Stimulated activated CD8-positive, alpha-beta memory T cell treated with anti-CD3 and anti-CD28 coated beads, Interleukin-2, amount 100 ng/mL, for 48 hours (primary cell): ENCODE measurements around the gene REC8.
A peak's percentile ranks its signal among the peaks of the same experiment; 100 is the strongest.
"Not testable (repeated sequence)": the region's sequence is repeated elsewhere in the genome, so short reads cannot be mapped to it uniquely, and the experiment has no call there.

Experiments used
- DNase-seq, 2 donors: peaks; one replicate each; pipeline ENCODE4 v3.0.0-alpha.2; 2020; ENCODE audit warnings: low read depth in 2 of 2

REC8 gene

GRCh38 chr14:24203249-24203886, 31.5 kb downstream of the REC8 start:
- DNase-seq: not testable (repeated sequence)

- no peak for DNase-seq
Measured at GRCh38 chr14:24204163-24205146, 32.6 kb downstream of the REC8 start.

GRCh38 chr14:24206260-24207103, 34.6 kb downstream of the REC8 start:
- no peak for DNase-seq

GRCh38 chr14:24207104-24207551, 35.2 kb downstream of the REC8 start:
- DNase-seq: no peak

- DNase-seq: no peak
Measured at GRCh38 chr14:24207625-24208024, 35.7 kb downstream of the REC8 start.

GRCh38 chr14:24211311-24211710, 39.4 kb downstream of the REC8 start:
- no peak for DNase-seq

- DNase-seq: peak; percentile 95 to 98
Measured at GRCh38 chr14:24212924-24213865, 41.3 kb downstream of the REC8 start, which contains the start of gene CHMP4A. Gene CHMP4A, minus strand, starts transcription at chr14:24213488. Its CDS starts 49 bp downstream, at chr14:24213439.

- no peak for DNase-seq
Measured at GRCh38 chr14:24213866-24214662, 42.2 kb downstream of the REC8 start.

GRCh38 chr14:24215495-24216344, 43.8 kb downstream of the REC8 start, which contains the start of gene MDP1:
Gene MDP1, minus strand, starts transcription at chr14:24216066. Its CDS starts 111 bp downstream, at chr14:24215955.
- peak; percentile 62 to 74 for DNase-seq

GRCh38 chr14:24216345-24216699, 44.4 kb downstream of the REC8 start:
- no peak for DNase-seq

- not testable (repeated sequence) for DNase-seq
Measured at GRCh38 chr14:24216876-24217275, 45.0 kb downstream of the REC8 start.

GRCh38 chr14:24219080-24219479, 47.2 kb downstream of the REC8 start:
- no peak for DNase-seq

- DNase-seq: no peak
Measured at GRCh38 chr14:24219521-24219920, 47.6 kb downstream of the REC8 start.

- not testable (repeated sequence) for DNase-seq
Measured at GRCh38 chr14:24222987-24223386, 51.1 kb downstream of the REC8 start.

- DNase-seq: no peak
Measured at GRCh38 chr14:24224618-24225071, 52.8 kb downstream of the REC8 start.

- DNase-seq: no peak
Measured at GRCh38 chr14:24226473-24226872, 54.6 kb downstream of the REC8 start.

GRCh38 chr14:24228902-24229301, 57.0 kb downstream of the REC8 start:
- DNase-seq: no peak
